Measurements from ENCODE around the gene KMT5C.
"Not testable (repeated sequence)": the region's sequence is repeated elsewhere in the genome, so short reads cannot be mapped to it uniquely, and the experiment has no call there.

DNA sequence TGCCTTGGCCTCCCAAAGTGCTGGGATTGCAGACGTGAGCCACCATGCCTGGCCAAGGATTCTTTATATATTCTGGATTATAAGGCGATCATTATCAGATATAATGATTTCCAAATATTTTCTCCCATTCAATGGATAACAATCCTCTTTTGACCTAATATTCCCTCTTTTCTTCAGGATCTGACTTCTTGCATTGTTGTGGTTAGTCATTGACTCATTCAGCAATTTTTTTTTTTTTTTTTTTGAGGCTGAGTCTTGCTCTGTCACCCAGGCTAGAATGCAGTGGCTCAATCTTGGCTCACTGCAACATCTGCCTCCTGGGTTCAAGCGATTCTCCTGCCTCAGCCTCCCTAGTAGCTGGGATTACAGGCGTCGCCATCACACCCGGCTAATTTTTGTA is 9.9 kb upstream of the KMT5C start:
- TF ChIP-seq CTCF, POLR2A (IDR thresholded peaks at IDR 0.05): not testable (repeated sequence)
